Measurements from ENCODE around the gene F2RL1. TPM values are rescaled to one million over a fixed set of nuclear protein-coding genes. Genes with fewer than 3 reads are reported as not detected.

F2RL1 gene
- total and polyA plus RNA-seq, 2 of the 13 experiments (the other 11 are each of a cell fraction or from before 2014, with no cell fraction given) = 9.9 to 23.0 TPM

DNA sequence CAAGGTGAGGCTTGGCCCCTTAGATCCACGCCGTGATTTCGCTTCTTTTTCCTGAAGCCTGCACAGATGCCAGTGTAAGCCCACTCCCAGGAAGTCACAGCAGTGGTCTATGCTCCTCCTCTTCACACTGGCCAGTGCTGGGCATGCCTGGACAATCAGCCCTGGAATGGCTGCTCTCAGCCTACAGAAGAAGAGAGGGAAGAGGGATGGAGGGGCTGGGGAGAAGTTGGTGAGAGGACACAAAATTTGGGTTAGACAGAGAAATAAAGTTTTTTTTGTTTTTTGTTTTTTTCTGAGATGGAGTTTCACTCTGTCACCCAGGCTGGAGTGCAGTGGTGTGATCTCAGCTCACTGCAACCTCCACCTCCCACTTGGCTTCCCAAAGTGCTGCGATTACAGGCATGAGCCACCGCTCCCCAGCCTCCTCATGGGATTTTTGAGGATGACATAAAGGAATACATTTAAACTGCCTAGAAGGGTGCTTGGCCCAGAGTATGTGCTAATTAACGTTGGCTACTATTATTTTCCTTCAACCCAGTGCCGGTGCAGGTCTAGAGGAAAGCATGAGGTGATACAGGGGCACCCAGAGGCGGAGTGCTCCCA is 31.8 kb downstream of the F2RL1 start (continued):
- TF ChIP-seq, protein P1, sequence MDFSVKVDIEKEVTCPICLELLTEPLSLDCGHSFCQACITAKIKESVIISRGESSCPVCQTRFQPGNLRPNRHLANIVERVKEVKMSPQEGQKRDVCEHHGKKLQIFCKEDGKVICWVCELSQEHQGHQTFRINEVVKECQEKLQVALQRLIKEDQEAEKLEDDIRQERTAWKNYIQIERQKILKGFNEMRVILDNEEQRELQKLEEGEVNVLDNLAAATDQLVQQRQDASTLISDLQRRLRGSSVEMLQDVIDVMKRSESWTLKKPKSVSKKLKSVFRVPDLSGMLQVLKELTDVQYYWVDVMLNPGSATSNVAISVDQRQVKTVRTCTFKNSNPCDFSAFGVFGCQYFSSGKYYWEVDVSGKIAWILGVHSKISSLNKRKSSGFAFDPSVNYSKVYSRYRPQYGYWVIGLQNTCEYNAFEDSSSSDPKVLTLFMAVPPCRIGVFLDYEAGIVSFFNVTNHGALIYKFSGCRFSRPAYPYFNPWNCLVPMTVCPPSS (IDR thresholded peaks at IDR 0.05) = no peak
- TF ChIP-seq TEAD3 (CRISPR knock-in tag; optimal IDR thresholded peaks at IDR 0.05; ENCODE audit: borderline replicate concordance) = no peak
- TF ChIP-seq, protein P2, sequence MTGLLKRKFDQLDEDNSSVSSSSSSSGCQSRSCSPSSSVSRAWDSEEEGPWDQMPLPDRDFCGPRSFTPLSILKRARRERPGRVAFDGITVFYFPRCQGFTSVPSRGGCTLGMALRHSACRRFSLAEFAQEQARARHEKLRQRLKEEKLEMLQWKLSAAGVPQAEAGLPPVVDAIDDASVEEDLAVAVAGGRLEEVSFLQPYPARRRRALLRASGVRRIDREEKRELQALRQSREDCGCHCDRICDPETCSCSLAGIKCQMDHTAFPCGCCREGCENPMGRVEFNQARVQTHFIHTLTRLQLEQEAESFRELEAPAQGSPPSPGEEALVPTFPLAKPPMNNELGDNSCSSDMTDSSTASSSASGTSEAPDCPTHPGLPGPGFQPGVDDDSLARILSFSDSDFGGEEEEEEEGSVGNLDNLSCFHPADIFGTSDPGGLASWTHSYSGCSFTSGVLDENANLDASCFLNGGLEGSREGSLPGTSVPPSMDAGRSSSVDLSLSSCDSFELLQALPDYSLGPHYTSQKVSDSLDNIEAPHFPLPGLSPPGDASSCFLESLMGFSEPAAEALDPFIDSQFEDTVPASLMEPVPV (CRISPR knock-in tag; IDR thresholded peaks at IDR 0.05) = no peak
- no peak for TF ChIP-seq ZBTB21 (CRISPR knock-in tag; IDR thresholded peaks at IDR 0.05)
- TF ChIP-seq, protein P3, sequence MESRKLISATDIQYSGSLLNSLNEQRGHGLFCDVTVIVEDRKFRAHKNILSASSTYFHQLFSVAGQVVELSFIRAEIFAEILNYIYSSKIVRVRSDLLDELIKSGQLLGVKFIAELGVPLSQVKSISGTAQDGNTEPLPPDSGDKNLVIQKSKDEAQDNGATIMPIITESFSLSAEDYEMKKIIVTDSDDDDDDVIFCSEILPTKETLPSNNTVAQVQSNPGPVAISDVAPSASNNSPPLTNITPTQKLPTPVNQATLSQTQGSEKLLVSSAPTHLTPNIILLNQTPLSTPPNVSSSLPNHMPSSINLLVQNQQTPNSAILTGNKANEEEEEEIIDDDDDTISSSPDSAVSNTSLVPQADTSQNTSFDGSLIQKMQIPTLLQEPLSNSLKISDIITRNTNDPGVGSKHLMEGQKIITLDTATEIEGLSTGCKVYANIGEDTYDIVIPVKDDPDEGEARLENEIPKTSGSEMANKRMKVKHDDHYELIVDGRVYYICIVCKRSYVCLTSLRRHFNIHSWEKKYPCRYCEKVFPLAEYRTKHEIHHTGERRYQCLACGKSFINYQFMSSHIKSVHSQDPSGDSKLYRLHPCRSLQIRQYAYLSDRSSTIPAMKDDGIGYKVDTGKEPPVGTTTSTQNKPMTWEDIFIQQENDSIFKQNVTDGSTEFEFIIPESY (CRISPR knock-in tag; IDR thresholded peaks at IDR 0.05) = no peak
- TF ChIP-seq, protein P4, sequence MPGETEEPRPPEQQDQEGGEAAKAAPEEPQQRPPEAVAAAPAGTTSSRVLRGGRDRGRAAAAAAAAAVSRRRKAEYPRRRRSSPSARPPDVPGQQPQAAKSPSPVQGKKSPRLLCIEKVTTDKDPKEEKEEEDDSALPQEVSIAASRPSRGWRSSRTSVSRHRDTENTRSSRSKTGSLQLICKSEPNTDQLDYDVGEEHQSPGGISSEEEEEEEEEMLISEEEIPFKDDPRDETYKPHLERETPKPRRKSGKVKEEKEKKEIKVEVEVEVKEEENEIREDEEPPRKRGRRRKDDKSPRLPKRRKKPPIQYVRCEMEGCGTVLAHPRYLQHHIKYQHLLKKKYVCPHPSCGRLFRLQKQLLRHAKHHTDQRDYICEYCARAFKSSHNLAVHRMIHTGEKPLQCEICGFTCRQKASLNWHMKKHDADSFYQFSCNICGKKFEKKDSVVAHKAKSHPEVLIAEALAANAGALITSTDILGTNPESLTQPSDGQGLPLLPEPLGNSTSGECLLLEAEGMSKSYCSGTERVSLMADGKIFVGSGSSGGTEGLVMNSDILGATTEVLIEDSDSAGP (CRISPR knock-in tag; IDR thresholded peaks at IDR 0.05; ENCODE audit: borderline replicate concordance) = no peak
- TF ChIP-seq ZMAT3 (CRISPR knock-in tag; conservative IDR thresholded peaks at IDR 0.05) = no peak
- TF ChIP-seq JUNB (CRISPR knock-in tag; IDR thresholded peaks at IDR 0.05; ENCODE audit: borderline replicate concordance) = no peak
- no peak for TF ChIP-seq ZNF333 (CRISPR knock-in tag; IDR thresholded peaks at IDR 0.05; ENCODE audit: borderline replicate concordance)

All from HepG2 (cell line).